GM13976 (cell line): ENCODE results near the gene FAM171A1.

Source experiments
- DNase-seq: peaks from one replicate; pipeline ENCODE4 v3.0.0; 2012; ENCODE audit warnings: low spot score
- in situ Hi-C: fragments of 300-500 bp; cut with MboI; formaldehyde crosslinking; loops from one replicate; pipeline ENCODE4 v1.12.0; 2022; ENCODE audit warnings: low sequenced_read_pairs, mixed read lengths, inconsistent platforms; ENCODE audit not compliant: unreplicated experiment
- TF ChIP-seq, protein P1 (sequence below): IDR thresholded peaks from 2 replicates; pipeline ENCODE4 v1.5.1; 2012; ENCODE audit warnings: borderline replicate concordance, mild to moderate bottlenecking; ENCODE audit not compliant: insufficient read depth; ENCODE audit errors: extremely low read depth, missing control alignments, control extremely low read depth

The FAM171A1 gene

DNA sequence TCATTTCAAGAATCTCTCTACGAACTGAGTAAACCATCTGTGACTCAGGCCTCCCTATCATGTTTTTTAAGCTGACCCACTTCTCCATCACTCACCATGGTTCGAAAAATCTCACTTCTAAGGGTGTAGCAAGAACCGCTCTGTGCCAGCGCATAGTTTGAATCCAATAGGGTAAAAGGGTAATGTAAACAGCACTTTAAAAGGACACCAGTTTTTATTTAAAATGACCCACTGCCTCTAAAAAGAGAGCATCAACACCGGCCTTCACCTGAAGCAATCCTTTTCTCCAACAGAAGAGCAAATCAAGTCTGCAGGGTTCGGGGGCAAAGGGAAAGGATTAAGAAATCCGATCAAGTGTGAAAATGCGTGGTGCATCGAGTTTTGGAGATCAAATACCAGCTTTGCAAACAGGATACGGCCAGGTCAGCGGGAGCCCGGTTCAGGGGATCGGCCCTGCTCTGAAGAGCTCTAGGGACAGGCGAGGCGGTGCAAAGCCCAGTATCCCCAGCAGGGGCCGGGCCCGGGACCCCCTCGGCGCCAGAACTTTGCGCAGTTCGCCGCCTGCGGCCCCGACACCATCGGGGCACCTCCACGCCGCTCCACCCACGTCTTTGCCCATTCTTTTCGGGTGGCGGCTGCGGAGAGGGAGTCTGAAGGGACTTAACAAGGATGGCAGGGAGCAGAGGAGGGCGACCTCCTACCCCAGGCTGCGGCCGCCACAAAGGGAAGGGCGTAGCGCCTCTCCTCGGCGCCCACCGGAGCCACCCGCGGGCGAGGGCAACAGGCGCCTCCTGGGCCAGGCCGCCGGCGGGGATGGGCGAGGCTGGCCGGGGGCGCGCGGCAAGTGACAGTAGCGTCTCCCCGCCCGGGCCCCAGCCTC, 203.4 kb downstream of the FAM171A1 start:
- in situ Hi-C loops = no loop called here
- DNase-seq = peak; percentile 52
- TF ChIP-seq, protein P1, sequence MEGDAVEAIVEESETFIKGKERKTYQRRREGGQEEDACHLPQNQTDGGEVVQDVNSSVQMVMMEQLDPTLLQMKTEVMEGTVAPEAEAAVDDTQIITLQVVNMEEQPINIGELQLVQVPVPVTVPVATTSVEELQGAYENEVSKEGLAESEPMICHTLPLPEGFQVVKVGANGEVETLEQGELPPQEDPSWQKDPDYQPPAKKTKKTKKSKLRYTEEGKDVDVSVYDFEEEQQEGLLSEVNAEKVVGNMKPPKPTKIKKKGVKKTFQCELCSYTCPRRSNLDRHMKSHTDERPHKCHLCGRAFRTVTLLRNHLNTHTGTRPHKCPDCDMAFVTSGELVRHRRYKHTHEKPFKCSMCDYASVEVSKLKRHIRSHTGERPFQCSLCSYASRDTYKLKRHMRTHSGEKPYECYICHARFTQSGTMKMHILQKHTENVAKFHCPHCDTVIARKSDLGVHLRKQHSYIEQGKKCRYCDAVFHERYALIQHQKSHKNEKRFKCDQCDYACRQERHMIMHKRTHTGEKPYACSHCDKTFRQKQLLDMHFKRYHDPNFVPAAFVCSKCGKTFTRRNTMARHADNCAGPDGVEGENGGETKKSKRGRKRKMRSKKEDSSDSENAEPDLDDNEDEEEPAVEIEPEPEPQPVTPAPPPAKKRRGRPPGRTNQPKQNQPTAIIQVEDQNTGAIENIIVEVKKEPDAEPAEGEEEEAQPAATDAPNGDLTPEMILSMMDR = peak; percentile 27

DNA sequence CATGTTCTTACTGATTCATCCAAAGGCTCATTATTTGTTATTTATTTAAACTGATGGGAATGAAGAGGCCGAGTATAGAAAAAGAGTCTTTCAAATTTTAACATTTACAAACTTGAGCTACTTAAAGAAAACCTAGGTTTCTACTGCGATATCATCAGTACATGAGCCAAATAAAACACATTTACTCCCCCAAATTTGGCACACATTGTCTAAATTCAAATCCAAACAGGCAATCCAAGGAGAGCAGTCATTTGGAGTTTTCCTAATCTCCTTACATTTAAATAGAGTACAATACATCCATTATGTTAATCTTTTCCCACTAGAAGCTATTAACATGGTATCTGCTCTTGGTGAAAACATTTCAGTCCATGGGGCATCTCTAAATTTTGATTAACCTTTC, 204.8 kb downstream of the FAM171A1 start:
- in situ Hi-C loops = no loop called here
- DNase-seq = no peak

DNA sequence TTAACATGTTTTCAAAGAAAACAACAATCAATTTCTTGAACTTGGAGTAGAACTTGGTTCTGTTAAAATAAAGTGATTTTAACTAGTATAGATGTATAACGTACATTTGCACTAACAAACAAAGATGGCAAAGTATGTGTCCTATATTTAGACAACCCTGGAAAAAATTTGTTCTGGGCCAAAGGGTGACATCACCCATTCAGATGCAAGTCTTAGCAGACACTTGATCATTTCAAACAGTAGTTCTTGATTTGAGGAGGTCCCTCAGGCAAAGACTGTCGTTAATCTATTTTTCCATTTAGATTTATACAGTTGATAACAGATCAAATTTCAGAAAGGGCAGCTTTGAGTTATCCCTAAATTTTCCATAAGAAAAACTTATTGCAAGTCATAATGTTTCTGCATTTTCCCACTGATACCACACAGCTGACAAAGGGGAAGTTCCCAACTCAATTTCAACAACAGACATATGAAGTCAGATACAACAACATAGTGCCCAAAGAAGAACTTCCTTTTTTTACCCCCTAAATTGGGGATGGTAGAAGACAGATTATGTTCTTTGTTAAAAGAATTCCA, 207.7 kb downstream of the FAM171A1 start:
- in situ Hi-C loops = no loop called here
- no peak for DNase-seq
- TF ChIP-seq, protein P1 = no peak

More for the DNA sequence above, 204.8 kb downstream of the FAM171A1 start:
- TF ChIP-seq, protein P1 = no peak
